ENCODE results near the gene YEATS2.

DNA sequence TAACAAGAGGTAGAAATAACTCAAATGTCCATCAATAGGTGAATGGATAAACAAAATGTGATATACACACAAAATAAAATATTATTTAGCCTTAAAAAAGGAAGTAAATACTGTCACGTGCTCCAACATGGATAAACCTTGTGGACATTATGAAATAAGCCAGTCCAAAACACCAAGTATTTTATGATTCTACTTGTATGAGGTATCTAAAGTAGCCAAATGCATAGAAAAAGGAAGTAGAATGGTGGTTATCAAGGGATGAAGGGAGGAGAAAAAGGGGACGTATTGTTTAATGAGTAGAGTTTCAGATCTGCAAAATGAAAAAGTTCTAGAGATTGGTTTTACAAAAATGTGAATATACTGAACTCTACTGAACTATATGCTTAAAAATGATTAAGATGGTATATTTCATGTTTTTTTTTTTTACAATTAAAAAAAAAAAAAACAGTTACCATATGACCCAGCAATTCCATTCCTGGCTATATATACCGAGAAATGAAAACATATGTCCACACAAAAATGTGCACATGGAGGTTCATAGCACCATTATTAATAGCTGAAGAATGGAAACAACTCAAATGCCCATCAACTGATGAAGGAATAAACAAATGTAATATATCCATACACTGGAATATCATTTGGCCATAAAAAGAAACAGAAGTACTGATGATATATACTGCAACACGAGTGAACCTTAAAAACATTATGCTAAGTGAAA is 156.9 kb downstream of the YEATS2 start:
- TF ChIP-seq, protein P1, sequence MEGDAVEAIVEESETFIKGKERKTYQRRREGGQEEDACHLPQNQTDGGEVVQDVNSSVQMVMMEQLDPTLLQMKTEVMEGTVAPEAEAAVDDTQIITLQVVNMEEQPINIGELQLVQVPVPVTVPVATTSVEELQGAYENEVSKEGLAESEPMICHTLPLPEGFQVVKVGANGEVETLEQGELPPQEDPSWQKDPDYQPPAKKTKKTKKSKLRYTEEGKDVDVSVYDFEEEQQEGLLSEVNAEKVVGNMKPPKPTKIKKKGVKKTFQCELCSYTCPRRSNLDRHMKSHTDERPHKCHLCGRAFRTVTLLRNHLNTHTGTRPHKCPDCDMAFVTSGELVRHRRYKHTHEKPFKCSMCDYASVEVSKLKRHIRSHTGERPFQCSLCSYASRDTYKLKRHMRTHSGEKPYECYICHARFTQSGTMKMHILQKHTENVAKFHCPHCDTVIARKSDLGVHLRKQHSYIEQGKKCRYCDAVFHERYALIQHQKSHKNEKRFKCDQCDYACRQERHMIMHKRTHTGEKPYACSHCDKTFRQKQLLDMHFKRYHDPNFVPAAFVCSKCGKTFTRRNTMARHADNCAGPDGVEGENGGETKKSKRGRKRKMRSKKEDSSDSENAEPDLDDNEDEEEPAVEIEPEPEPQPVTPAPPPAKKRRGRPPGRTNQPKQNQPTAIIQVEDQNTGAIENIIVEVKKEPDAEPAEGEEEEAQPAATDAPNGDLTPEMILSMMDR (IDR thresholded peaks at IDR 0.05): no peak
- TF ChIP-seq ESRRA (IDR thresholded peaks at IDR 0.05; ENCODE audit: borderline replicate concordance, low read length) (no peak), FOSL2 (IDR thresholded peaks at IDR 0.05) (no peak), FOSL2 (CRISPR knock-in tag; IDR thresholded peaks at IDR 0.05) (no peak), MAZ (IDR thresholded peaks at IDR 0.05; ENCODE audit: borderline replicate concordance, low read depth, low read length) (no peak)
- TF ChIP-seq, protein P2, sequence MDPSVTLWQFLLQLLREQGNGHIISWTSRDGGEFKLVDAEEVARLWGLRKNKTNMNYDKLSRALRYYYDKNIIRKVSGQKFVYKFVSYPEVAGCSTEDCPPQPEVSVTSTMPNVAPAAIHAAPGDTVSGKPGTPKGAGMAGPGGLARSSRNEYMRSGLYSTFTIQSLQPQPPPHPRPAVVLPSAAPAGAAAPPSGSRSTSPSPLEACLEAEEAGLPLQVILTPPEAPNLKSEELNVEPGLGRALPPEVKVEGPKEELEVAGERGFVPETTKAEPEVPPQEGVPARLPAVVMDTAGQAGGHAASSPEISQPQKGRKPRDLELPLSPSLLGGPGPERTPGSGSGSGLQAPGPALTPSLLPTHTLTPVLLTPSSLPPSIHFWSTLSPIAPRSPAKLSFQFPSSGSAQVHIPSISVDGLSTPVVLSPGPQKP (IDR thresholded peaks at IDR 0.05; ENCODE audit: low read depth, low read length): no peak
